Activated T-helper 2 cell treated with anti-CD3 and anti-CD28 coated beads, Interferon-gamma antibody, Interleukin-2, Interleukin-4, amounts not matched to agents 10 μg/mL and 5 μg/mL and 100 μg/mL, durations not matched to agents 14 hours and 24 hours and 36 hours (primary cell): ENCODE results near the gene LRRC4. TPM values are rescaled to one million over a fixed set of nuclear protein-coding genes. Genes with fewer than 3 reads are reported as not detected.

Source experiments
- DNase-seq: peaks from one replicate; pipeline ENCODE4 v3.0.0; 2021; ENCODE audit warnings: low spot score
- H3K27ac Mint-ChIP-seq: one replicate; pipeline ENCODE4 v1.8.0; 2021; ENCODE audit warnings: mixed read lengths
- H3K27me3 Mint-ChIP-seq: one replicate; pipeline ENCODE4 v1.8.0; 2021; ENCODE audit warnings: low read depth, mixed read lengths
- H3K36me3 Mint-ChIP-seq: one replicate; pipeline ENCODE4 v1.8.0; 2021; ENCODE audit warnings: low read depth, mixed read lengths
- H3K4me1 Mint-ChIP-seq: one replicate; pipeline ENCODE4 v1.8.0; 2021; ENCODE audit warnings: low read depth, mixed read lengths
- H3K4me3 Mint-ChIP-seq: one replicate; pipeline ENCODE4 v1.8.0; 2021; ENCODE audit warnings: low read depth, mild to moderate bottlenecking, moderate library complexity, mixed read lengths
- H3K9me3 Mint-ChIP-seq: one replicate; pipeline ENCODE4 v1.8.0; 2021; ENCODE audit warnings: mixed read lengths
- intact Hi-C: fragments of 100-400 bp; cut with micrococcal nuclease; formaldehyde crosslinking; loops from one replicate; pipeline ENCODE4 v1.15.1; 2023
- total RNA-seq: library from RNA; stranded (reverse); gene quantifications from 2 replicates; pipeline ENCODE4 v1.2.3, GENCODE V29; 2022

Gene LRRC4, protein sequence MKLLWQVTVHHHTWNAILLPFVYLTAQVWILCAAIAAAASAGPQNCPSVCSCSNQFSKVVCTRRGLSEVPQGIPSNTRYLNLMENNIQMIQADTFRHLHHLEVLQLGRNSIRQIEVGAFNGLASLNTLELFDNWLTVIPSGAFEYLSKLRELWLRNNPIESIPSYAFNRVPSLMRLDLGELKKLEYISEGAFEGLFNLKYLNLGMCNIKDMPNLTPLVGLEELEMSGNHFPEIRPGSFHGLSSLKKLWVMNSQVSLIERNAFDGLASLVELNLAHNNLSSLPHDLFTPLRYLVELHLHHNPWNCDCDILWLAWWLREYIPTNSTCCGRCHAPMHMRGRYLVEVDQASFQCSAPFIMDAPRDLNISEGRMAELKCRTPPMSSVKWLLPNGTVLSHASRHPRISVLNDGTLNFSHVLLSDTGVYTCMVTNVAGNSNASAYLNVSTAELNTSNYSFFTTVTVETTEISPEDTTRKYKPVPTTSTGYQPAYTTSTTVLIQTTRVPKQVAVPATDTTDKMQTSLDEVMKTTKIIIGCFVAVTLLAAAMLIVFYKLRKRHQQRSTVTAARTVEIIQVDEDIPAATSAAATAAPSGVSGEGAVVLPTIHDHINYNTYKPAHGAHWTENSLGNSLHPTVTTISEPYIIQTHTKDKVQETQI
- total RNA-seq, result 0.16 TPM in 1 of 2 replicates, not detected in the other

DNA sequence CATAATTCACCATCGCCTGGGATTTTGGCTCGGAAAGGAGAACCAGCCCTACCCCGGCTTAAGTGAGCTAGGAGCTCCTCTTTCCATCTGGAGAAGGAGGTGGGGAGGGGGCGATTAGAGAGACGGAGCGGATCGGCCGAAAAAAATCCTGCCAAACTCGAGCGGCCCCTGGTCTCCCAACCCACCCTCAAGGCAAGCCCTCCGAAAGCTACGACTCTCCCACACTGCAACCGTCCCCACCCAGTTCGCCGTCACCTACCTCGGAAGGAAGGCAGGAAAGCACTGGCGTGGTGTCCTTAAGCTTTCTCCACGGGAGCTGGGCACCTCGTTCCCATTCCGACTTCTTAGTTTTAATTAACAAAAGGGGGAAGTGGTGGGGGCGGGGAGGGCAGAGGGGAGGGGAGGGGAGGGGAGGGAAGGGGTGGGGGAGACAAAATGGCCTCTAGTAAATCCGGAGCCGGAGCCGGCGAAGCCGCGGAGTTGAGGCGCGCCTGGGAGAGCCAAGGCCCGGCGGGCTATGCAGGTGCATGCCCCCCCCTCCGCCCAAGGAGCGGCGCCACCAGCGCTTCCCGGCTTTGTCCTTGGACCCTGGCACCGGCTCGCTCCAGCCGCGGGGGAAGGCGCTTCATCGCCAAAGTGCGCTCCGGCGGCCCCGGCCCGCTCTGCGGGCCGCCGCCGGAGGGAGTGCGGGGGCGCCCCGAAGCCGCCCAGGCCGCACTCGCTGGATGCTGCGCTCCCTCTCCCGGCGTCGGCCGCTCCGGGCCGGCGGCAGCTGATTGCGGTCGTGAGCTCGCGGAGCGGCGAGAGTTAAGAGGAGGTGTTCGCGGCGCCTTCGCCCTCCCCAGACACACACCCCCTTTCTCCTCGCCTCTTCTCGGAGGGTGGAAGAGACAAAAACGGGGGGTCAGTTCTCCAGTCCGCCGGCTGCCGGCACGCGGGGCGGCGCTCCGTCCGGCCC is at the start of gene LRRC4:
LRRC4 (minus strand) TSS at position 784 of the 958 bp plus-strand sequence. CDS start 797 bp downstream, outside the sequence.
- peaks cover 20% of the 10 kb centered on the region for H3K27me3 Mint-ChIP-seq
- no peaks in the 10 kb centered on the region for H3K9me3 Mint-ChIP-seq
- intact Hi-C loops, result loop anchor here (5.0 kb wide), 1 partner anchor 174 kb away; no protein-coding TSS in a partner anchor
- no peak for DNase-seq
- H3K27ac Mint-ChIP-seq, result no peak within 1 kb of the TSS
- peak within 1 kb of the TSS; percentile 78 for H3K4me3 Mint-ChIP-seq
- H3K4me1 Mint-ChIP-seq, result peaks cover 3% of the 10 kb centered on the region
- H3K36me3 Mint-ChIP-seq, result peaks cover 28% of the 10 kb centered on the region

DNA sequence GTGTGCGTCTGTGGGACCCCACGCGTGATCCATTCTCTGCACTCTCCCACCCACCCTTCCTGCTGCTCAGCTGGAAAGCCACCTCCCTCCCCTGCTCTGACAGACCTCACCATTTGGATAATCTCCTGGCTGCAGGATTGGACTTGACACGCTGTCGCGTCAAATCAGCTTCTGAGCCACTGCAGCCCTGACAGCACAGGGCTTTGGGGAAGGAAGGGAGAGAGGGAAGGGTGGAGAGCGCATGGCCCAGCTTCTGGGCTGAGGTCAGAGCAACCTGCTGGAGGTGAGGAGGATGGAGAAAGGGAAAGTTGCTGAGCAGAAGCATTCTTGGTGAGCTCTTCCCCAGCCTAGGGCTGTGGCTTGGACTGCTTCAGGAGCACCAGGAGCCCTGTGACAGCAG is 48.9 kb upstream of the LRRC4 start:
- H3K9me3 Mint-ChIP-seq, result no peaks in the 10 kb centered on the region
- peaks cover 10% of the 10 kb centered on the region for H3K36me3 Mint-ChIP-seq
- DNase-seq, result no peak
- no peak overlapping the region for H3K27ac Mint-ChIP-seq
- H3K27me3 Mint-ChIP-seq, result no peaks in the 10 kb centered on the region
- no peaks in the 10 kb centered on the region for H3K4me1 Mint-ChIP-seq
- H3K4me3 Mint-ChIP-seq, result no peak overlapping the region
- intact Hi-C loops, result no loop called here

DNA sequence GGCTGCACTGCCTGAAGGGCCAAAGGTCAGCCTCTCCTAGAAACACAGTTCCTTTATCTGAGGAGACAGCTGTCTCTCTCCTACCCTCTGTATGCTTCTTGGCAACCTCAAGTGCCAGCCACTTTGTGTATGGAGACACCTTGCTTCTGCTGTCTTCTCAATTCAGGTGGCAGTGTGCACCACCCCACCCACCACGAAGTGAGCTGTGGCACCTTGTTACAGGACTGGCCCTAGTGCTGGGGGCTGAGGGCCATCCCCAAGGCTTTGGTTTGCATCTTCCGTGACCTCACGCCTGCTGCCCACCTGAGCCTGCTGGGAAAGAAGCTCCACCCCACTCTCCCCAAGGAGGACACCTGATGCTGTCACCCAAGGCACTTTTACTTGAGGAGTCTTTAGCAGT is 47.1 kb upstream of the LRRC4 start:
- H3K36me3 Mint-ChIP-seq, result peaks cover 10% of the 10 kb centered on the region
- H3K4me1 Mint-ChIP-seq, result no peaks in the 10 kb centered on the region
- intact Hi-C loops, result no loop called here
- H3K4me3 Mint-ChIP-seq, result no peak overlapping the region
- no peak overlapping the region for H3K27ac Mint-ChIP-seq
- no peaks in the 10 kb centered on the region for H3K9me3 Mint-ChIP-seq
- no peak for DNase-seq
- no peaks in the 10 kb centered on the region for H3K27me3 Mint-ChIP-seq

DNA sequence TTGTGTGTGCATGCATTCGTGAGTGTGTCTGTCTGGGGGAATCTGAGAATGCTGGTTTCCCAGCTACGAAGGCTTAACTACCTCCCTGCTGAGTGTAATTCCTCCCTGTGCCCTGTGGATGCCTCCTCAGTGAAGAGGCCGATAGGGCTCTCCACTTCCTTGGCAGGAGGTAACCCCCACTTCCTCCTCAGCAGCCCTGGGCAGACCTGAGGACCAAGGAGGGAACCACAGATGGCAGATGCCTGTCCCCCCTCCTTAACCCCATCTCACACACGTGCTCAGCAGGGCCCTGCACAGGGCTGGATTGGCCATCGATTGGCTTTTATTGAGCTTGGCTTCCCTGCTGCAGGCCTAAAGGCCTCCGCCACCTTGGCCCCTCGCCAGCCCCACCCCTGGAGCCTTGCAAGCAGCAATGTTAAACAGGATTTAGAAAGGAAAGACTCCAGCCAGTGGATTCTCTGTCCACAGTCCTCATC is 45.6 kb upstream of the LRRC4 start:
- no peaks in the 10 kb centered on the region for H3K4me1 Mint-ChIP-seq
- peaks cover 7% of the 10 kb centered on the region for H3K36me3 Mint-ChIP-seq
- DNase-seq, result no peak
- H3K9me3 Mint-ChIP-seq, result no peaks in the 10 kb centered on the region
- intact Hi-C loops, result no loop called here
- H3K27me3 Mint-ChIP-seq, result no peaks in the 10 kb centered on the region
- H3K27ac Mint-ChIP-seq, result no peak overlapping the region
- no peak overlapping the region for H3K4me3 Mint-ChIP-seq

DNA sequence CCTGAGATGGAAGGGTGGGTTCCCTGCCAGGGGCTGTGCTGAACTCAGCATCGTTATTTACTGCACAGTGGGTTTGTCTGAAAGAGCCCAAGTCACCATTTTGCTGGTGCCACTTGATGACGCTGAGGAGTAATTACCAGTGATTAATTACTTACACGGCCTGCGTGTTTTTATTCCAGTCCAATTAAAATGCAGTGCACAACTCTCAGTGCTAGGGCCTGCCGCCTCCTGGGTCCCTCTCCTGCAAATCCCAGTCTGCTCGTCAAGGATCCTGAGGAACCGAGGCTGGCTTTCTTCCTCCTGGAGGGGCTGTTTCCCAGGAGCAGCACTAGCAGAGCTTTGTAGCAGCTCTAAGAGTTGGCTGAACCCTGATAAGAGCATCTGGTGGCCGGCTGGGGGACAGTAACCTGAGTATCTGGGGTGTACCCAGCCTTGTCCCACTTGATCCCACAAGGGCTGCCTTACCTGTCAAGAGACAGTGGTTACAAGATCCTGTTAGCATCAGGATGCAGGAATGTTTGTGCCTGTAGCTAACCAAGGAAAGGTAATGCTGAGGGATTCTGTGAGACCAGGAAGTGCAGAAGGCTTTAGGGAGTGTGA is 45.1 kb upstream of the LRRC4 start:
- H3K4me3 Mint-ChIP-seq, result no peak overlapping the region
- H3K27me3 Mint-ChIP-seq, result no peaks in the 10 kb centered on the region
- H3K4me1 Mint-ChIP-seq, result peaks cover 2% of the 10 kb centered on the region
- no peak overlapping the region for H3K27ac Mint-ChIP-seq
- DNase-seq, result no peak
- no peaks in the 10 kb centered on the region for H3K9me3 Mint-ChIP-seq
- intact Hi-C loops, result no loop called here
- H3K36me3 Mint-ChIP-seq, result peaks cover 5% of the 10 kb centered on the region

DNA sequence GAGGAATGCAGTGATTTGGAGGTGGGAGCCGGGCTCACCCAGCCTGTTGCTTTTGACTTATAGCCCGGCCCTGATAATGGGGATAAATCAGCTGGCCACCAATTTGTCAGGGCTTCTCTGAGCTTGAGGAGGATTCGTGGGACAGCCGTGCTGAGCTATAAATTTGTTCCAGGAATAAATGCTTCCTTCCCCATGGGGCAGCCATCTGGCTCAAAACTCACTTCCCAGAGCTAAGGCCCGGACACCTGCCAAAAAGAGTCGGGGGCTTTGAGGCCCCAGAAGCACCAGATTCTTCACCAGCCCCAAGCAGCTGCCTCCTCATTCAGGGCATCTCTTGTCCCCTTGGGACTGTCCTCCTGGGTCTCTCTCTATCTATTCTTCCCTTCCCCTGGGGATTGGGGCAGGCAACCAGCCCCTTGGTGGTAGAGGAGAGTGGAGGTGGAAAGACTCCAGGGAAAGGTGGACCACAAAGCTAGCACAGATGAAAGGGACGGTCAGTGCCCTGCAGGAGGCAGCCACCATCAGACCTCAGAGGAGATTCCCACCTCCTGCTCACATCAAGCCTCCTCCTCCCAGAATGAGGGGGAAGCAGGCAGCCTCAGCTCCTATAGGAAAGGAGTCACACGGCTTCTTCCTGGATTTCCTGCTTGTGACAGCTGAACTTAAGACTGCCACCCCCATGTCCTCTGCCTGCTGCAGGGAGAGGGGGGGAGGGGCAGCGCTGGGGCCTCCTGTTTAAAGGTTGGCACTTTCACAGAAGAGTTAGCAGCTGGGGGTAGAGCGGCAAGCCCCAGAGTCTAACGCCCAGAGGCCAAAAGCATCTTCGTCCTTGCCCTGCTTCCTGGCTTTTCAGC is 44.2 kb upstream of the LRRC4 start:
- Mint-ChIP-seq H3K36me3 (peaks cover 3% of the 10 kb centered on the region), H3K27ac (no peak overlapping the region), H3K27me3 (no peaks in the 10 kb centered on the region), H3K4me3 (no peak overlapping the region), H3K9me3 (no peaks in the 10 kb centered on the region), H3K4me1 (peaks cover 3% of the 10 kb centered on the region)
- intact Hi-C loops, result no loop called here
- no peak for DNase-seq

DNA sequence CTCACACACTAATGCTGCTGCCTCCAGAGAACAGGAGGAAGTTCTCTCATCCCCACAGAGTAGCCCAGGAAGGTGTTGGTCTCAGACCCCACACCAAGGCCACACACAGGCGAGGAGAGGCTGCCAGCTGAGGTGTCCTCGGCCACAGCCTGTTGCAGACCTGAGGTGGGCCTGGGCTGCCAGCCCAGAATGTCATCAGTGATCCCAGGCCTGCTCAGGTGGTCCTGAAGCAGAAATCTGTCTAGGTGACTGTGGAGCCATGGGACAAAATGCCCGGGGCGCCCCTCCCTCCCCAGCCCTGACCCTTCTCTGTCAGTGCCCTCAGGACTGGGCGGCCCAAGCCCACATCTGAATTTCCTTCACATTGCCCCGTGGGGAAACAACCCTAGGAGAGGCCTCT is 43.5 kb upstream of the LRRC4 start:
- Mint-ChIP-seq H3K4me3 (no peak overlapping the region), H3K27ac (no peak overlapping the region), H3K36me3 (no peaks in the 10 kb centered on the region), H3K27me3 (no peaks in the 10 kb centered on the region), H3K4me1 (peaks cover 3% of the 10 kb centered on the region), H3K9me3 (no peaks in the 10 kb centered on the region)
- intact Hi-C loops, result no loop called here
- no peak for DNase-seq

DNA sequence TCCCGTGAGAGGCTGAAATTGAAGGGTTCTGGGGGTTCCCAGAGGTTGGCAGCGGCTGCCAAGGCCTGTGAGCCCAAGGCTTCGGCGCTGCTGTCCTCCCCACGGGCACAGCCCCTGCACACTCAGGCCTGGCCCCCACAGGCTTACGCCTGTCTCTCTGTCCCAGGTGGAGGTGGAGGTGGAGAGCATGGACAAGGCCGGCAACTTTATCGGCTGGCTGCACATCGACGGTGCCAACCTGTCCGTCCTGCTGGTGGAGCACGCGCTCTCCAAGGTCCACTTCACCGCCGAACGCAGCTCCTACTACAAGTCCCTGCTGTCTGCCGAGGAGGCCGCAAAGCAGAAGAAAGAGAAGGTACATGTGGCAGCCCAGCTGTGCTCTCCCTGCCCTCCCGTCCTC is 43.1 kb upstream of the LRRC4 start:
- DNase-seq, result no peak
- Mint-ChIP-seq H3K27me3 (no peaks in the 10 kb centered on the region), H3K36me3 (no peaks in the 10 kb centered on the region), H3K4me1 (peaks cover 3% of the 10 kb centered on the region), H3K27ac (no peak overlapping the region), H3K4me3 (no peak overlapping the region), H3K9me3 (no peaks in the 10 kb centered on the region)
- intact Hi-C loops, result no loop called here

DNA sequence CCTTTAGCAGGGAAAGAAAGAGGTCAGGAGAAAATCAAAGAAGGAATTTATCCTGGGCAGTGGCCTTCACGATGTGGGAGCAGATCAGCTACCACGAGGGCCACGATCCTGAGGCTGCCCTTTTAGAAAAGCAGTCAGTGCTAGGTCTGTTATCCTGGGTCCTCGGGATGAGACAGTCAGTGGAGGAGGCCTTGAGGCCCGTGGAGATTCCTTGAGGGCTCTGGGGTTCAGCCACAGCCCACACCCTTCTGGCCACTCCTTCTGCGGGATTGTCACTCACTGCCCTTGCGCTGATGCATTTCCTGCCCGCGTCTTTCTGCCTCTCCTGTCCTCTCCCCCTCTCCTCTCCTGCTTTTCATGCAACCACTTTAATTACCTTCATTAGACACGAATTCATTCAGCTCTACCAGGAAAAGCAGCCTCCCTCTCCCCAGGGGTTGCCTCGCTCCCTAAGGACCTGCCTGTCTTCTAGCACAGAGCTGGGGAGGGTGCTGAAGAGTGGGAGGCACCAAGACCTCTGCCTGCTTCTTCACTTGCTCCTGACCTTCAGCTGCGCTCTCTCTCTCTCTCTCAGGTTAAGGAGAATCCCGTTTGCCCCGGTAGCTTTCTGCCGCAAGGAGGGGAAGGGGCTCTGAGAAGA is 42.6 kb upstream of the LRRC4 start:
- no peaks in the 10 kb centered on the region for H3K36me3 Mint-ChIP-seq
- H3K4me1 Mint-ChIP-seq, result peaks cover 3% of the 10 kb centered on the region
- H3K27ac Mint-ChIP-seq, result no peak overlapping the region
- H3K4me3 Mint-ChIP-seq, result no peak overlapping the region
- no peaks in the 10 kb centered on the region for H3K9me3 Mint-ChIP-seq
- intact Hi-C loops, result no loop called here
- no peaks in the 10 kb centered on the region for H3K27me3 Mint-ChIP-seq
- DNase-seq, result no peak

DNA sequence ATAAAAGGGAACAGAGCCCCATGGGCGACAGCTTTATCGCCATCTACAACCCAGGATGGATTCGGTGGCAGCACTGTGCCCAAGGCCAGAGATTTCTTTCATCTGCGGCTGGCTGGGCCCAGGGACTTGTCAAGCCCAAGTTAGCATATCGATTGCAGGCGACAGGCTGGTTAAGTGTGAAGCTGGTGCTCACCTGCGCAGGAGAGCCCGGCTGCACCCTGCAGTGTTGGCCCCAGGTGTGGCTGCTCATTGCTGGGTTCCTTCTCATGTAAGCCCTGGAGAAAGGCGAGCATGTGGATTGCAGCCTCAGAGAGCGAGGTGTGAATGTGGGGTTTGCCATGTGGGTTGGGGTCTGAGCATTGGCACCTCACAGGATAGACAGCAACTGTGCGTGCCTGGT is 40.6 kb upstream of the LRRC4 start:
- no peak overlapping the region for H3K4me3 Mint-ChIP-seq
- no peak overlapping the region for H3K27ac Mint-ChIP-seq
- H3K9me3 Mint-ChIP-seq, result no peaks in the 10 kb centered on the region
- no peaks in the 10 kb centered on the region for H3K27me3 Mint-ChIP-seq
- no peaks in the 10 kb centered on the region for H3K36me3 Mint-ChIP-seq
- peaks cover 7% of the 10 kb centered on the region for H3K4me1 Mint-ChIP-seq
- DNase-seq, result no peak
- intact Hi-C loops, result no loop called here

DNA sequence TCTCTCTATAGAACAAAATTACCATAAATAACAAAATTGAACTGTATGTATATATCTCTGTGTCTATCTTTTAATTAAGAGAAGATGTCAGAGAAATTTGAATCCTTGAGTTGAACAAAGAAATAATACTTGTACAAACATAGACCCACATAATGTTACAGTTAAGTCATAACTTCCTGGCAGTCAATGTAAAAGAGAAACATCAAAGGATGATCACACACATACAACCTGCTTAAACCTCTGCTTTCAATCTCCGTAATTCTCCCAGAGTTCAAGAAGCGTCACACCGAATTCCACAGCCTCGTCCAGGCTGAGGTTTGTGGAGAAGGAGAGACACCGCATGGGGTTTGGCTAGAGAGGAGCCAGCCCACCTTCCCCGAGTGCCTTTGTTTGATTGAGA is 40.1 kb upstream of the LRRC4 start:
- Mint-ChIP-seq H3K36me3 (no peaks in the 10 kb centered on the region), H3K27ac (no peak overlapping the region), H3K4me3 (no peak overlapping the region), H3K4me1 (peaks cover 7% of the 10 kb centered on the region), H3K9me3 (no peaks in the 10 kb centered on the region), H3K27me3 (no peaks in the 10 kb centered on the region)
- intact Hi-C loops, result no loop called here
- DNase-seq, result no peak
